ENCODE data around the gene KCNG2.

GRCh38 chr18:79919089-79919488 lies 121.4 kb downstream of the KCNG2 start:
- TF ChIP-seq ATF3 (CRISPR knock-in tag; IDR thresholded peaks at IDR 0.05): no peak
- TF ChIP-seq ATF1 (CRISPR knock-in tag; IDR thresholded peaks at IDR 0.05): no peak
- TF ChIP-seq PRDM15 (CRISPR knock-in tag; IDR thresholded peaks at IDR 0.05): no peak

Measured in HepG2 (cell line).